GM12801 (cell line): Measurements from ENCODE around the gene PLA2G2F.

Source experiments
- TF ChIP-seq, protein P1 (sequence below): IDR thresholded peaks from one replicate; pipeline ENCODE4 v1.5.1; 2011; ENCODE audit warnings: control low read depth; ENCODE audit not compliant: insufficient read length; ENCODE audit errors: extremely low read depth

PLA2G2F gene

DNA sequence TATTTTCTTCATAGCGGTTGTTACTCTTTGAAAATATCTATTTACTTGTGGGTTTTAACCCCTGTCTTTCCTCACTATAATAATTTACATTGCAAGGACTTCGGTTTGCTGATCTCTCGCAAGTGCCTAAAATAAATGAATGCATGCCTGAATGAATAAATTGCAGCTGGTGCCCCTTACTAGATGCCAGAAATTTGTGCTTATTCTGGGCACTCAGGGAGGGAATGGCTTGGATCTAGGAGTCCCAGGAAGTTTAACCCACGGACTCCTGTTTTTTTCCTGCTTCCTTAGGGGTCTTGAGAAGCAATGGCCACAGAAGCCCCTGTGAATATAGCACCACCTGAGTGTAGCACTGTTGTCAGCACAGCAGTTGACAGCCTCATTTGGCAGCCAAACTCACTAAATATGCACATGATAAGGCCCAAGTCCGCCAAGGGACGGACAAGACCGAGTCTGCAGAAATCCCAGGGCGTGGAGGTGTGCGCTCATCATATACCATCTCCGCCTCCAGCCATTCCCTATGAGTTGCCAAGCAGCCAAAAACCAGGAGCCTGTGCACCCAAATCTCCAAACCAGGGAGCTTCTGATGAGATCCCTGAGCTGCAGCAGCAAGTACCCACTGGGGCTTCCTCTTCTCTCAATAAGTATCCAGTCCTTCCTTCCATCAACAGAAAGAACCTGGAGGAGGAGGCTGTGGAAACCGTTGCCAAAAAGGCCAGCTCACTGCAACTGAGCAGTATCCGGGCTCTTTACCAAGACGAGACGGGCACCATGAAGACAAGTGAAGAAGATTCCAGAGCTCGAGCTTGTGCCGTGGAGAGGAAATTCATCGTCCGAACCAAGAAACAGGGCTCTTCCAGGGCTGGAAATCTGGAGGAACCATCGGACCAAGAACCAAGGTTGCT is 51.4 kb downstream of the PLA2G2F start:
- TF ChIP-seq, protein P1, sequence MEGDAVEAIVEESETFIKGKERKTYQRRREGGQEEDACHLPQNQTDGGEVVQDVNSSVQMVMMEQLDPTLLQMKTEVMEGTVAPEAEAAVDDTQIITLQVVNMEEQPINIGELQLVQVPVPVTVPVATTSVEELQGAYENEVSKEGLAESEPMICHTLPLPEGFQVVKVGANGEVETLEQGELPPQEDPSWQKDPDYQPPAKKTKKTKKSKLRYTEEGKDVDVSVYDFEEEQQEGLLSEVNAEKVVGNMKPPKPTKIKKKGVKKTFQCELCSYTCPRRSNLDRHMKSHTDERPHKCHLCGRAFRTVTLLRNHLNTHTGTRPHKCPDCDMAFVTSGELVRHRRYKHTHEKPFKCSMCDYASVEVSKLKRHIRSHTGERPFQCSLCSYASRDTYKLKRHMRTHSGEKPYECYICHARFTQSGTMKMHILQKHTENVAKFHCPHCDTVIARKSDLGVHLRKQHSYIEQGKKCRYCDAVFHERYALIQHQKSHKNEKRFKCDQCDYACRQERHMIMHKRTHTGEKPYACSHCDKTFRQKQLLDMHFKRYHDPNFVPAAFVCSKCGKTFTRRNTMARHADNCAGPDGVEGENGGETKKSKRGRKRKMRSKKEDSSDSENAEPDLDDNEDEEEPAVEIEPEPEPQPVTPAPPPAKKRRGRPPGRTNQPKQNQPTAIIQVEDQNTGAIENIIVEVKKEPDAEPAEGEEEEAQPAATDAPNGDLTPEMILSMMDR = no peak

DNA sequence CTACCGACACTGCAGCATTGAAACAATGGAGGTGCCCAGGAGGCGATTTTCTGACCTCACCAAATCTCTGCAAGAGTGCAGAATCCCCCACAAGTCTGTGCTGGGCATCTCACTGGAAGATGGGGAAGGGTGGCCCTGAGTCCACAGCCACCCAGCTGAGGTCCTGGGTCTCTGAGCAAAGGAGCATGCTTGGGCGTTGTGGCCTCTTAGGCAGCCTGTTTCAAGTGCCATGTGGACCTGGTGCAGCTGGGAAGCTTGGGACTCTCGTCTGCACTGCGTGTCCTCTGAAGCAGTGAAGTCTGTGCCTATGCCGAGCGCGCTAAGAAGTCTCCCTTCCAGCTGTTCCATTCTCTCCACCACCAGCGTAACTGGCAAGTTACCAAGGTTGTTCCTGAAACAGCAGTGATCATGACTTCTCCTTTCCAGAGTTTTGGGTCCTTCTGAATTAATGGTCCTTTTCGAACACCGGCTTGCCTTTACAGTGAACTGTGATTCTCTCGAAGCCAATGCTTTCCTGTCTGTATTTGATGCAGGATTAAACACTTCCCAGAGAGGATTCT is 52.2 kb downstream of the PLA2G2F start:
- TF ChIP-seq, protein P1 = no peak

DNA sequence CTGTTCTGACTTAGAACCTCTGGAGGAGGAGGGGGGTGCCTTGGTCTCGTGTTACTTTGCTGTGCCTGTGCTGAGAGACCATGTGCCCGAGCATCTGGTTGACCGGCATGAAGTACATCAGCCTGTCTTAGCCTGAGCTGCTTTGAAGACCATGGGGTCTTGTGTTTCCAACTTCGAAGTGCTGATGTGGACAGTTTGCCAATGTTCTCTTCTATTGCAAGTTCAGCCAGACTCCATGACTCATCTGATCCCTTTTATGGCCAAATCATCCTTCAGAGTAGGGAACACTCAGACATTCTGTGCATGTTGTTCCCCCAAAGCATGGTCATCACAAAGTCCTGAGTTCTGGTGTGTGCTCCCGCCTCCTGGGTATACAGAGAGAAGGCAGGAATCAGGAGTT is 53.2 kb downstream of the PLA2G2F start:
- TF ChIP-seq, protein P1 = no peak

DNA sequence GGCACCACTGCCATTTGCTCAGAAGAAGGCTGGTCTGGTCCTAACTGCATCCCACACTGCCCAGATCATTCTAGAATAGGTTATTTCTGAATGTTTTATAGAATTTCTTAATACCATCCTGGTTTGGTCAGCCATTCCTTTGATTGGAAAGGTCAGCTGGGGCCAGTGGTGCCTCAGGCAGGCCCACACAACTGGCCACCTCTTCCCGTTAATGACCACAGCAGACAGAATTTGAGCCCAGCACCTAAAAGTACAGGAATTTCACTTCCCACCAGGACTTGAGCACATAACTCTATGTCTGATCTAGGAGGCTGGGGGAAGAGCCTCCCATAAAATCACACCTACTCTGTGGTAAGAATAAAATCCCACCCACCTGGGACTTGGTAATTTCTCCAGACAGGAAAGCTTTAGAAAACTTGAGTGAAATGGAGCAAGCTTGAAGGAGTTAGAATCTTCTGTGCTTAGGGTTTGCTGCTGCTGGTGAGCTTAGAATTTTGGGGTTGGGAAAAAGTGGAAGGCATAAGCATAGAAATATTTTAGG is 53.8 kb downstream of the PLA2G2F start:
- TF ChIP-seq, protein P1 = no peak

DNA sequence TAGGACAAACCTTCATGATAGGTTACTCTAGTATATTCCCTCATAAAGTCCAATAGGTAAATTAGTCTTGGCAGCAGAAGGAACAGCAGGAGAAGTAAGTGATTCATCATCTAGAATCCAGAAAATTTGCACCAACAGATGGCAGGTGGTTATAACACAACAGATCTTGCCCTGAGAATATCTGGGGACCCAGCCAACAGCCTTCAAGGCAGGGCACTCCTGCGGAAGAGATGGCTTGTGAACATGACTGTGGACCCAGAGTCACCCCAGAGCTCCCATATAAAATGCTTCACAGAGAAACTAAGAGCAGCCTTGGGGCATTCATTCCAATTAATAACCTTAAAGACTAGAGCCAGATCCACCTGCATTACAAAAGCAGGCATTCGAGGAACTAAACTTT is 55.1 kb downstream of the PLA2G2F start:
- TF ChIP-seq, protein P1 = no peak

DNA sequence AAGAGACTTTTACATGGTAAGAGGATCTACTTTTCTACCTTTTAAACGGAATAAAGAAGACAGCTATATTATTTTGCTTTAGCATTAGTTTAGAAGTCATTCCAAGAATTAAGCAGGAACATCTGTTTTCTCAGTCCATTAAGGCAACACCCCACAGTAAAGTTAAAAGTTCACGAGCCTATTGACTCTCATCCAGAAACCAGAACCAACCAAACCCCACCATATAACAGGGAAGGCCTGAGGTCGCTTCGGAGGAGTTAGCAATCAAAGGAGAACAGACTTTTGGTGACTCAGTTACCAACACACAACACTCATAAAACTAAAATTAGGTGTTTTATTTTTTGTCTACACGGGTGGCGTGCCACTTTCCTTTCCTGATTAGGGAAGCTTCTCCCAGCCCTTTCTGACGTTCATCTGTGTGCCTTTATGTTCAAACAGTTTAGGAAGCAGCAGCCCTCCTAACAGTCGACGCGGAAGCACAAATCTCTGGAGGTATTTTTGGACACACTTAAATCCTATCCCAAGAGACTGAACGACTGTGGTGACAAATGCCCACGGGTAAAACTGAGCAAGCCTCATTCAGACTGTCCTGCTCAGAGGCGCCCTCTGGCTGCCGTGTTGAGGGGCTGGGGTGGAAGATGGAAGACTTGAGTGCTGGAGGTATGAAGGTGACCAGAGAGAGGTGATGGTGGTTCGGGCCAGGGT is 55.8 kb downstream of the PLA2G2F start:
- TF ChIP-seq, protein P1 = no peak

DNA sequence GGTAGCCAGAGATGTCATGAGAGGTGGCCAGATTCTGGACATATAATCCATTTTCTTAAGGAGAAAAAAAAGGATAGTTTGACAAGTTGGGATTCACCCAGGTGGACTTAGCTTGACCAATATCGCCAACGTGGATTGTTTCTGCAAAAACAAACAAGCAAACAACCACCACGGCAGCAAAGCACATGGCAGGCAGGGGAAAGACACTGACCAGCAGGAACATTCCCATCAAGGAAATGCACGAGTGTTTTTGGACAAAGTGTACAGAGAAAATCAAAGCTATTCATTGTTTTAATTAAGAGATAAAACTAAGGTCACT is 56.3 kb downstream of the PLA2G2F start:
- TF ChIP-seq, protein P1 = no peak
